Neural cell (in vitro differentiated cells): ENCODE data around the gene NOX1.

Experiments used
- CTCF ChIP-seq: fragments of 450-650 bp; IDR thresholded peaks from 2 replicates; pipeline ENCODE4 v1.5.1; 2014; ENCODE audit warnings: antibody characterized with exemption, mild to moderate bottlenecking, moderate library complexity; ENCODE audit not compliant: poor library complexity, severe bottlenecking
- EP300 ChIP-seq: fragments of 450-650 bp; conservative IDR thresholded peaks from 2 replicates; pipeline ENCODE4 v1.6.1; 2014; ENCODE audit warnings: antibody characterized with exemption, mild to moderate bottlenecking, moderate library complexity; ENCODE audit not compliant: poor library complexity, severe bottlenecking

- TF ChIP-seq CTCF (no peak), EP300 (no peak)
Observed at GRCh38 chrX:100911731-100912130, 37.6 kb upstream of the NOX1 start.
